Measurements from ENCODE around the gene COL4A2. TPM values are rescaled to one million over a fixed set of nuclear protein-coding genes. Genes with fewer than 3 reads are reported as not detected.

COL4A2 gene
- total RNA-seq, 1 experiment from 2014 or later = 74.5 TPM

GRCh38 chr13:110361365-110361911, 54.4 kb downstream of the COL4A2 start:
- no peaks in the 10 kb centered on the region for H3K79me2 ChIP-seq (ENCODE audit: low read length)
- BruUV-seq (replicated peaks) = no TSS peak
- no peak overlapping the region for H3K4me3 ChIP-seq (ENCODE audit: low read length)
- H2AFZ ChIP-seq (ENCODE audit: low read length) = no peak overlapping the region
- H3K9ac ChIP-seq (ENCODE audit: low read length) = no peak overlapping the region
- no peaks in the 10 kb centered on the region for H3K4me1 ChIP-seq (ENCODE audit: insufficient read depth, low read length)
- no peaks in the 10 kb centered on the region for H3K27me3 ChIP-seq (ENCODE audit: low read length)
- DNase-seq (no peak), ATAC-seq (no peak)
- no peaks in the 10 kb centered on the region for H4K20me1 ChIP-seq (ENCODE audit: low read length)
- no peaks in the 10 kb centered on the region for H3K9me2 ChIP-seq (replicated peaks; ENCODE audit: low read length)
- H3F3A ChIP-seq (ENCODE audit: low read length, unreplicated experiment) = no peaks in the 10 kb centered on the region
- H3K9me3 ChIP-seq (ENCODE audit: low read length) = no peaks in the 10 kb centered on the region
- H3K27ac ChIP-seq (ENCODE audit: low read length) = no peak overlapping the region
- H3K36me3 ChIP-seq (ENCODE audit: low read depth, low read length) = no peaks in the 10 kb centered on the region; the same call in 1 of the 2 replicates
- TF ChIP-seq EZH2 (IDR thresholded peaks at IDR 0.05; ENCODE audit: low read length, unreplicated experiment) = no peak
- no peak for TF ChIP-seq CTCF (conservative IDR thresholded peaks at IDR 0.05; ENCODE audit: low read depth, low read length)
- no peak for TF ChIP-seq EZH2phosphoT487 (IDR thresholded peaks at IDR 0.05; ENCODE audit: borderline replicate concordance, low read length)
- no peak overlapping the region for H3K4me2 ChIP-seq (ENCODE audit: low read length)
- ChIA-PET POLR2A (ENCODE audit: unreplicated experiment) (no interaction called here), CTCF (no interaction called here)
- intact Hi-C loops (cut with micrococcal nuclease) = no loop called here

DNA sequence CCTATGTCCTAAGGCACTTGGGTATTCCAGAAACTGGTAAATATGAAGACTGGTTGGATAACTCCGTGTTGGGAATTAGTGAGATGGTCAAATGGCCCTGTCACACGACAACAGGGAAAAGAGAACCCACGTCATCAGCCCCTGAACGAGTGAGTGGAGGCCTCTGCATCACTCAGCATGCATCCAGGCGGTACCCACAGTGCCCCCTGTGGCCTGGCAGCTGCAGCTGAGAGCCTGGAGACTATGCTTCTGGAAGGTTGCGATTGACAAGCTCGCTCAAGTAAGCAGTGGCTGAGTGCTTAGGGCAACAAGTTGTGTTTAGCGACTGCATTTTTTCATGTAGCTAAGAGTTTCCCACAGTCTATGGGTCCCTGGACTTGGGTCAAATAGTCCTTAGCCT, 55.9 kb downstream of the COL4A2 start:
- Histone ChIP-seq H3K36me3 (ENCODE audit: low read depth, low read length) (no peaks in the 10 kb centered on the region; the same call in 1 of the 2 replicates), H3K4me2 (ENCODE audit: low read length) (no peak overlapping the region), H3K9ac (ENCODE audit: low read length) (no peak overlapping the region), H3K9me3 (ENCODE audit: low read length) (no peaks in the 10 kb centered on the region), H3K9me2 (replicated peaks; ENCODE audit: low read length) (no peaks in the 10 kb centered on the region), H3K27me3 (ENCODE audit: low read length) (no peaks in the 10 kb centered on the region), H3K27ac (ENCODE audit: low read length) (no peak overlapping the region), H3K4me3 (ENCODE audit: low read length) (no peak overlapping the region), H3F3A (ENCODE audit: low read length, unreplicated experiment) (no peaks in the 10 kb centered on the region), H4K20me1 (ENCODE audit: low read length) (no peaks in the 10 kb centered on the region), H3K4me1 (ENCODE audit: insufficient read depth, low read length) (no peaks in the 10 kb centered on the region), H3K79me2 (ENCODE audit: low read length) (no peaks in the 10 kb centered on the region), H2AFZ (ENCODE audit: low read length) (no peak overlapping the region)
- ChIA-PET CTCF (no interaction called here), POLR2A (ENCODE audit: unreplicated experiment) (no interaction called here)
- no peak for ATAC-seq
- DNase-seq = no peak
- intact Hi-C loops (cut with micrococcal nuclease) = no loop called here
- TF ChIP-seq EZH2phosphoT487 (IDR thresholded peaks at IDR 0.05; ENCODE audit: borderline replicate concordance, low read length) (no peak), CTCF (conservative IDR thresholded peaks at IDR 0.05; ENCODE audit: low read depth, low read length) (peak; percentile 49)
- no TSS peak for BruUV-seq (replicated peaks)

- ChIA-PET CTCF (no interaction called here), POLR2A (ENCODE audit: unreplicated experiment) (no interaction called here)
- BruUV-seq (replicated peaks) = no TSS peak
These were observed 57.0 kb downstream of the COL4A2 start for GRCh38 chr13:110364081-110364480.

More at GRCh38 chr13:110364081-110364480, 57.0 kb downstream of the COL4A2 start:
- H3K79me2 ChIP-seq (ENCODE audit: low read length) = no peaks in the 10 kb centered on the region
- H3K9me2 ChIP-seq (replicated peaks; ENCODE audit: low read length) = no peaks in the 10 kb centered on the region
- no peak overlapping the region for H3K27ac ChIP-seq (ENCODE audit: low read length)
- H3K36me3 ChIP-seq (ENCODE audit: low read depth, low read length) = no peaks in the 10 kb centered on the region; the same call in 1 of the 2 replicates
- H3K27me3 ChIP-seq (ENCODE audit: low read length) = no peaks in the 10 kb centered on the region
- H3K9me3 ChIP-seq (ENCODE audit: low read length) = no peaks in the 10 kb centered on the region
- DNase-seq = no peak
- no peak overlapping the region for H3K4me3 ChIP-seq (ENCODE audit: low read length)
- intact Hi-C loops (cut with micrococcal nuclease) = no loop called here
- ATAC-seq = no peak
- no peaks in the 10 kb centered on the region for H3K4me1 ChIP-seq (ENCODE audit: insufficient read depth, low read length)
- H4K20me1 ChIP-seq (ENCODE audit: low read length) = no peaks in the 10 kb centered on the region
- H3K4me2 ChIP-seq (ENCODE audit: low read length) = no peak overlapping the region
- H3K9ac ChIP-seq (ENCODE audit: low read length) = no peak overlapping the region
- no peaks in the 10 kb centered on the region for H3F3A ChIP-seq (ENCODE audit: low read length, unreplicated experiment)
- H2AFZ ChIP-seq (ENCODE audit: low read length) = no peak overlapping the region
- TF ChIP-seq CTCF (conservative IDR thresholded peaks at IDR 0.05; ENCODE audit: low read depth, low read length) (no peak), EZH2 (IDR thresholded peaks at IDR 0.05; ENCODE audit: low read length, unreplicated experiment) (no peak), EZH2phosphoT487 (IDR thresholded peaks at IDR 0.05; ENCODE audit: borderline replicate concordance, low read length) (no peak)
